ENCODE results near the gene LRPAP1. TPM values are rescaled to one million over a fixed set of nuclear protein-coding genes. Genes with fewer than 3 reads are reported as not detected.
"Not testable (repeated sequence)": the region's sequence is repeated elsewhere in the genome, so short reads cannot be mapped to it uniquely, and the experiment has no call there.

Gene LRPAP1
- total RNA-seq, 1 experiment from 2014 or later = 156 TPM

DNA sequence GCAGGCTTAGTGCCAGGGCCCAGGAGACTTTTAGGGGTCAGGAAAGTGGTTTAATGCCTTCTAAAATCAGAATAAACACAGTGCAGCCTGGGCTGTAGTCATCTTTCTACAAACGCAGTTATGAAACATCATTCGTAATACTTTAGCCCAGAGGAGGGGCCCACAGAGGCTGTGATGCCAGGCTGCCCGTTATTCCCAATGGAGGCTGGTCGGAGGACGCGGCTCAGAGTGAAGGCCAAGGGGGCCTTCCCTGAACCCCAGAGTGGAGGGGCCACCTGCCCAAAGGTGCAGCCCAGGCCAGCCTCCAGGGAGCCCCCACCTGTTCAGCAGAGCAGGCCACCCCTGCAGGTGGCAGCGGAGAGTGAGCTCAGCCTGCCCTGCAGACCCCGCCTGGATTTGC, 29.9 kb upstream of the LRPAP1 start:
- DNase-seq (ENCODE audit: low spot score) = not testable (repeated sequence)

DNA sequence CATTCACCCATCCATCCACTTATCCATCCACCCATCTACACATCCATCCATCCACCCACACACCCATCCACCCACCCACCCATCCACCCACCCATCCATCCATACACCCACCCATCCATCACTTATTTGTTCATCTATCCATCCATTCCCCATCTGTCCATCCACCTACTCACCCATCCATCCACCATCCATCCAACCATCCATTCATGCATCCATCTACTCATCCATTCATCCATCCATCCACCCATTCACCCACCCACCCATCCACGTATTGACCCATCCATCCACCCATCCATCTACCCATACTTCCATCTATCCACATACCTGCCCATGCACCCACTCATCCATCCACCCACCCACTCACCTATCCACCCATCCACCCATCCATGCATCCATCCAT, 28.2 kb upstream of the LRPAP1 start:
- not testable (repeated sequence) for DNase-seq (ENCODE audit: low spot score)

DNA sequence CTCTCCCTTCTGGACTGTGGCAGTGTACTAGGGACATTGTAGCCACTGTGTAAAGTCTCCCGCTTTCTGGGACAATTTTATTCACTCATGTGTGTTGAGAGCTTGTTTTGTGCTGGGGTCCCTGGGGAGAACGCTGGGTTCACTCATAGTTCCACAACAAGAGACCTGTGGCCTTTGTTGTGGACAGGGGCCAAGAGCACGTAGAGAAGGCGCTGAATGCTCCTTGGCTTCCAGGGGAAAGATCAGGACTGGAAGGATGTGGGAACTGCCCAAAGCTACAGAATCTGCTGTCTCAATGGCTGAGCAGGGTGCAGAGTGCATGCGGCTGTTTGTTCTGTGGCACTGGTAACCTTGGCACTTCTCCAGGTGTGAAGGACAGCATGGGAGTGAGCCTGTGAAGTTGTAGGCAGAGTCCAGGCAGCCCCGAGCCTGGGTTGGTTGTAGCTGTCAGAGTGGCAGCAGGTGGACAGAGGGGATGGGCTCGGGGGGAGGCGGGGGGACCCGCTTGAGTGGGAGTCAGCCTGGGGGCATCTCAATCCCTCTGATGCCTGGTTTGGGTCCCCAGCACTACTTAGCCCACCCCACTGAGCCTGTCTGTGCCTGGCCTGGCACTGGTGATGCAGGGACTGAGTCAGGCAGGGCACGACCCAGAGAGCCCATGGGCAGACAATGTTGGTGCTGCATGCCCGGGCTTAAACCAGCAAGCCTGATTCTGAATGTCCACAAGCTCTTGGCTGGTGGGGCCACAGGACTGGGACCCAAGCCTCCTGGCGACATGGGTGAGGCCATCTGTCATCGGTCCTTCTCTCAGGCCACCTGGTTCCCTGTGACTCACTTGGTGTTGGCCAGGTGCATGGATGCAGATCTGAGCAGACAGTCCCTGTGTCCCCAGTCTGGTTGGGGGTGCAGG, 27.4 kb upstream of the LRPAP1 start:
- DNase-seq (ENCODE audit: low spot score) = not testable (repeated sequence)

DNA sequence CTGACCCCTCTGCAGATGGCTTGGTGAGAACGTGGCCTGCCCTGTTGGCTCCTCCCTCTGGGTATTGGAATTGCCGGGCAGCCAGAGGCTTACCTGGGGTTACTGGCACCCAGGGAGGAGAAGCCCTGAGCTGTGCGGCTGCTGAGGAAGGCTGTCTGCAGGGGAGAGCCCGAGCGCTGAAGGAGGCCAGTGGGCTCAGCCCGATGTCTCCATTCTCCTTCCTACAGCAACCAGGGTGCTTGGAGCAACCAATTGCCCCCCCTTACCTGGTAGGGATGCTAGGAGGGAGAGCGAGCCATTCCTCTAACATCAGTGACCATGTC, 26.3 kb upstream of the LRPAP1 start:
- not testable (repeated sequence) for DNase-seq (ENCODE audit: low spot score)

- not testable (repeated sequence) for DNase-seq (ENCODE audit: low spot score)
These were observed 25.7 kb upstream of the LRPAP1 start for GRCh38 chr4:3557676-3558513.

DNA sequence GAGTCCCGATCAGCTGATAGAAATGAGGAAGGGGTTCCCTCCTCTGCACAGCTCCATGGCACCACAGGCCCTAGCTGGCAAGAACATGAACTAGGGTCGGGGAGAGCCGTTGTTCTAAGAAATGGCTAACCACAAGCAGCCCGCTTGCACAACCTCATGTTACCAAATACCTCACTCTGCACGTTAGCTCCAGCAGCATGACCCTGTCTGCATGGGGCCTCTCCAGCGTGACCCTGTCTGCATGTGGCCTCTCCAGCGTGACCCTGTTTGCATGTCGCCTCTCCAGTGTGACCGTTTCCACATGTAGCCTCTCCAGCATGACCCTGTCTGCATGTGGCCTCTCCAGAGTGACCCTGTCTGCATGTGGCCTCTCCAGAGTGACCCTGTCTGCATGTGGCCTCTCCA, 24.9 kb upstream of the LRPAP1 start:
- not testable (repeated sequence) for DNase-seq (ENCODE audit: low spot score)

- not testable (repeated sequence) for DNase-seq (ENCODE audit: low spot score)
These were observed 24.1 kb upstream of the LRPAP1 start for GRCh38 chr4:3556244-3556867.

- not testable (repeated sequence) for DNase-seq (ENCODE audit: low spot score)
These were observed 23.3 kb upstream of the LRPAP1 start for GRCh38 chr4:3555459-3556070.

DNA sequence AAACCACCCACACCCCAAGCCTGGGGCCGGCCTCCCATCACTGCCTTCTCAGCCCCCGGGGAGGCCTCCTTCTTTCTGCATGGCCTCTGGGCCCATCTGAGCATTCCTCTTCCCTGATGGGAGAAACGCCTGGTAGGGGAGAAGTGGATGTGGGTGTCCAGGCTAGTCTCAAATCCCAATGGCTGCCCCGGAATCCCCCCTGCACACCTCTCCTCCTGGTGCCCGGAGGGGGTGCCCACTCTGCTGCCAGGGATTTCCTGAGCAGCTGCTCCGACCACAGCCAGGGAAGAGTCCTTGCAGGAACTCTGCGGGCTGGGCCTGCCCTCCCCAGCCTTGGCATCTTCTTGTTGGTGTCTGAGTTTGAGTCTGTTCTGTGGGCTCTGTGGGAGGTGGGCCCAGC, 19.1 kb upstream of the LRPAP1 start:
- DNase-seq (ENCODE audit: low spot score) = not testable (repeated sequence)

DNA sequence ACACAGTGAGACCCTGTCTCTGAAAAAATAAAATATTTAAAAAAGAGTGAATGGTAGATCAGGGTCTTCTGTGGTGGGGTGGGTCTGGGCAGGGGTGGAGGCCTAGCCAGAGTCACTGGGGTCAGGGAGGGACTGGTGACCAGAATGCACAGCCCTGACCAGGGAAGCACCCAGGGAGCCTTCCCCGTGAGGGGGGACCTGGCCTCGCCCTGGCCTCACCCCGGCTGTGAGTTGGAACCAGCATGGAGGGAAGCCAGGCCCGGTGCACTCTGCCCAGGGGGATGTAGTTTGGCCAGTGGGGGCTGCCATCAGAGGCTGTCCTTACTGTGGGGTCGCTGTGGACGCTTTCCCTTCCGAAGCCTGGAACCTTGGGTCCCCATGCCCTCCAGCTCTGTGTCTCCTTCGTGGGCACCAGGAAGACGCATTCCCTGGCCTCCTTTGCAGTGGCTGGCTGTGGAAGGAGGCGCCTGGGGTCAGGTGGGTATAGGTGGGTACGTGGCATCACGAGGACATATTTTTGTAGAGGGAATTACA, 18.6 kb upstream of the LRPAP1 start:
- DNase-seq (ENCODE audit: low spot score) = not testable (repeated sequence)

DNA sequence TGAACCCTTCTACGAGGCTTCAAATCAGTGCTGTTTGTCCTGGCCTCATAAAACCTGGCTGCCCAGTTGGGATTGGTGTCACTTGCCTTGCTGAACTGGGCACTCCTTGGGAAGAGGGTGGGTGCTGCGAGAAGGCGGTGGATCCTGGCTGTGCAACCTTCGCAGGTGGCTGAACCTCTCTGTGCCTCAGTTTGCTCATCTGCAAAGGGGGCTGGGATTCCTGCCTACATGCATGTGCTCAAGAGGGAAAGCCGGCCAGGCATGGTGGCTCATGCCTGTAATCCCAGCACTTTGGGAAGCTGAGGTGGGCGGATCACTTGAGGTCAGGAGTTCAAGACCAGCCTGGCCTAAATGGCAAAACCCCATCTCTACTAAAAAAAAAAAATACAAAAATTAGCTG, 17.8 kb upstream of the LRPAP1 start:
- not testable (repeated sequence) for DNase-seq (ENCODE audit: low spot score)

GRCh38 chr4:3549694-3550001, 17.4 kb upstream of the LRPAP1 start:
- not testable (repeated sequence) for DNase-seq (ENCODE audit: low spot score)

GRCh38 chr4:3548991-3549693, 16.9 kb upstream of the LRPAP1 start:
- DNase-seq (ENCODE audit: low spot score) = not testable (repeated sequence)

DNA sequence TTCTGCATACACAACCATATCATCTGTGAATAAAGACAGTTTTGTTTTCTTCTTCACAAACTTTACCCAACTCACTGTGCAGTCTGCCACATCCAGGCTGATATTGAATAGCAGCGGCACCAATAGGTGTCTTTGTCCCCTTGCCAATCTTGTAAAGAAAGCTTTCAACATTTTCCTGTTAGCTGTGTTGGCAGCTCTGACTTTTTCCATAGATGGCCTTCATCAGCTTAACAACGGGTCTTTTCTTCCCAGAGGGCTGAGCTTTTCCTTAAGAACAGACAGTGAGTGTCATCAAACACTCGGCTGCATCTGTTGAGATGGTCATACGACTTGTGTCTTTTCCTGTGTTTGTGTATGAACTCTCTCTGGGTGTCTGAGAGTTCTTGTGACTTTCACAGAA, 14.5 kb upstream of the LRPAP1 start:
- DNase-seq (ENCODE audit: low spot score) = not testable (repeated sequence)

DNA sequence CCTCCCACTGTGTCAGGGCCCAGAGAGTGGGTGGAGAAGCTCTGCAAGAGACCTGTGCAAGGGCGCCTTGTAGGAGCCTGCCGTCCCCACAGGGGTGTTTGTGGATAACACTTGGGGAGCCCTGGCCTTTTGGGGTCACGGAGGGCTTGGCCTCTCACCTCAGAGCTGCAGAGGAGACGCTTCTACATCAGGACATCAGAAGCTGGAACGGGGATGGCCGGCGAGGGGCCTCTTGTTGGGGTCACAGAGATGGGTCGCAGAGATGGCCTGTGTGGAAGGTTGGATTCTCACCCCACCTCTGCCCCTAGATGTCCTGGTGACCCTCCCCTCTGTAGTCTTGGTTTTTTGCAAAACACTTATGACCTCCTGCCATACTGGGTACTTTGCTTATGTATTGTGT, 13.1 kb upstream of the LRPAP1 start:
- DNase-seq (ENCODE audit: low spot score) = not testable (repeated sequence)

- not testable (repeated sequence) for DNase-seq (ENCODE audit: low spot score)
These were observed 12.2 kb upstream of the LRPAP1 start for GRCh38 chr4:3544259-3545025.

DNA sequence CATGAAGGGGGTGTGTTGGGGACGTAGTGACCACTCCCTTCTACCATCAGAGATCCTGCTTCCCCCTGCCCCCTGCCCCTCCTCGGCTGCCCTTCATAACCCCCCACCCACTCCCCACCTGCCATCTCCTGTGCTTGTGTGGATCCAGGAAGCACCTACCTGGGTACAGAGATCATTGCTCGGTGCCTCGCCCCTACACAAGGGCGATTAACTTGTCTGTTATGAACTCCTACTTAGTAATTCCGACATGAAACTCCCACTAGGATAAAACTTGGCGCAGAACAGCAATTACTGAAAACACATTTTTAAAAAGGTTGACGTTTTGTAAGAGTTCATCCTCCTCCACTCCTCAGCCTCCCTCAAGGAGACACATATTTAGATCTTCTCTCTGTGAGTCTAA, 11.2 kb upstream of the LRPAP1 start:
- DNase-seq (ENCODE audit: low spot score) = not testable (repeated sequence)

GRCh38 chr4:3538906-3539305, 6.7 kb upstream of the LRPAP1 start:
- not testable (repeated sequence) for DNase-seq (ENCODE audit: low spot score)

DNA sequence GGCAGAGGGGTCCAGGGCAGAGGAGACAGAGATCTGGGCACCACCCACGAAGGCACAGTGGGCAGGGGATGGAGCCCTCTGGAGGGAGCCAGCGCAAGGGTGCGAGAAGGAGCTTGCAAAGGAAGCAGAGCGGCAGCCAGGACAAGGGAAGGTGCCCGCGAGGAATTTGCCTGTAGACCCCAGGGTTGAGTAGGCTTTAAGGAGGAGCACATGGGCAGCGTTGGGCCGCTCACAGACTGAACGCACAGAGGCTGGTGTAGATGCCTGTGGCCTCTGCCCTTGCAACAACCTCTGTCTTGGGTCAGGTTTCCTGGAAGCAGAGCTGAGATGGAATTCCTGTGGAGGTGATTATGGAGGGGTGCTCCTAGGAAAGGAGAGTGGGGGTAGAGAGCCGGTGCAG, 3.6 kb upstream of the LRPAP1 start:
- not testable (repeated sequence) for DNase-seq (ENCODE audit: low spot score)

DNA sequence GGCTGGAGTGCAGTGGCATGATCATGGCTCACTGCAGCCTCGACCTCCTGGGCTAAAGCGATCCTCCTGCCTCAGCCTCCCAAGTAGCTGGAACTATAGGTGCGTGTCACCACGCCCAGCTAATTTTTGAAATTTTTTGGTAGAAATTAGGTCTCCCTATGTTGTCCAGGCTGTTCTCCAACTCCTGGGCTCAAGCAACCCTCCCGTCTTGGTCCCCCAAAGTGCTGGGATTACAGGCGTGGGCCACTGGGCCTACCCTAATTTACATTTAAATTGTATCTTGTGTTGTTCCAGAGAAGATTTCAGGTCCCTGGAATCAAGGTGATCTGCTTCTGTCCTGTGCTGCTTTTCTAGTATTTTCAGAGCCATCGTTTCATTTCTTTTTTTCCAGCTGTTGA, 1.2 kb upstream of the LRPAP1 start:
- DNase-seq (ENCODE audit: low spot score) = no peak

All from HT-29 (cell line).